ENCODE data around the gene NRN1L.
"Not testable (repeated sequence)": the region's sequence is repeated elsewhere in the genome, so short reads cannot be mapped to it uniquely, and the experiment has no call there.

NRN1L gene

GRCh38 chr16:67884684-67885083 is at the start of gene NRN1L:
Gene NRN1L, plus strand, starts transcription at chr16:67884885. Its CDS starts 19 bp downstream, at chr16:67884904.
- peak; percentile 59 for DNase-seq

GRCh38 chr16:67837190-67837589 is 47.5 kb upstream of the NRN1L start:
- not testable (repeated sequence) for DNase-seq

- DNase-seq = no peak
Observed at GRCh38 chr16:67837811-67838210, 46.9 kb upstream of the NRN1L start.

GRCh38 chr16:67841198-67841815 is 43.4 kb upstream of the NRN1L start:
- DNase-seq = no peak

GRCh38 chr16:67841816-67842508 is 42.7 kb upstream of the NRN1L start, which contains the start of gene THAP11:
Gene THAP11, plus strand, starts transcription at chr16:67842320. Its CDS starts 235 bp downstream, at chr16:67842555.
- DNase-seq = peak; percentile 71

GRCh38 chr16:67842509-67843342 is 42.0 kb upstream of the NRN1L start:
- no peak for DNase-seq

- DNase-seq = no peak
Observed at GRCh38 chr16:67843343-67843765, 41.3 kb upstream of the NRN1L start.

- DNase-seq = no peak
Observed at GRCh38 chr16:67844497-67844896, 40.2 kb upstream of the NRN1L start.

- DNase-seq = no peak
Observed at GRCh38 chr16:67845291-67846062, 39.2 kb upstream of the NRN1L start.

- no peak for DNase-seq
Observed at GRCh38 chr16:67846063-67846319, 38.7 kb upstream of the NRN1L start.

GRCh38 chr16:67846320-67847063 is 38.2 kb upstream of the NRN1L start, which contains the start of gene NUTF2:
Gene NUTF2, plus strand, starts transcription at chr16:67846933. Its CDS starts 18,198 bp downstream, at chr16:67865131.
- peak; percentile 90 for DNase-seq

- no peak for DNase-seq
Observed at GRCh38 chr16:67847064-67847861, 37.4 kb upstream of the NRN1L start, which contains the start of gene CENPT. Gene CENPT, minus strand, starts transcription at chr16:67847693. Its CDS starts 13,834 bp downstream, at chr16:67833859.

- DNase-seq = no peak
Observed at GRCh38 chr16:67848118-67848517, 36.6 kb upstream of the NRN1L start.

- no peak for DNase-seq
Observed at GRCh38 chr16:67853670-67854069, 31.0 kb upstream of the NRN1L start.

- no peak for DNase-seq
Observed at GRCh38 chr16:67855789-67856188, 28.9 kb upstream of the NRN1L start.

- no peak for DNase-seq
Observed at GRCh38 chr16:67856927-67857546, 27.6 kb upstream of the NRN1L start.

- DNase-seq = no peak
Observed at GRCh38 chr16:67857547-67858233, 27.0 kb upstream of the NRN1L start.

- no peak for DNase-seq
Observed at GRCh38 chr16:67858500-67858899, 26.2 kb upstream of the NRN1L start.

- no peak for DNase-seq
Observed at GRCh38 chr16:67860589-67861398, 23.9 kb upstream of the NRN1L start.

Data from NCI-H446 treated with DMSO at 0.1 percent for 48 hours (cell line).